ENCODE results near the gene SENP3. TPM values are rescaled to one million over a fixed set of nuclear protein-coding genes. Genes with fewer than 3 reads are reported as not detected.

Gene SENP3
- total RNA-seq, 2 donors from 2014 or later, result 71.5 to 82.3 TPM

DNA sequence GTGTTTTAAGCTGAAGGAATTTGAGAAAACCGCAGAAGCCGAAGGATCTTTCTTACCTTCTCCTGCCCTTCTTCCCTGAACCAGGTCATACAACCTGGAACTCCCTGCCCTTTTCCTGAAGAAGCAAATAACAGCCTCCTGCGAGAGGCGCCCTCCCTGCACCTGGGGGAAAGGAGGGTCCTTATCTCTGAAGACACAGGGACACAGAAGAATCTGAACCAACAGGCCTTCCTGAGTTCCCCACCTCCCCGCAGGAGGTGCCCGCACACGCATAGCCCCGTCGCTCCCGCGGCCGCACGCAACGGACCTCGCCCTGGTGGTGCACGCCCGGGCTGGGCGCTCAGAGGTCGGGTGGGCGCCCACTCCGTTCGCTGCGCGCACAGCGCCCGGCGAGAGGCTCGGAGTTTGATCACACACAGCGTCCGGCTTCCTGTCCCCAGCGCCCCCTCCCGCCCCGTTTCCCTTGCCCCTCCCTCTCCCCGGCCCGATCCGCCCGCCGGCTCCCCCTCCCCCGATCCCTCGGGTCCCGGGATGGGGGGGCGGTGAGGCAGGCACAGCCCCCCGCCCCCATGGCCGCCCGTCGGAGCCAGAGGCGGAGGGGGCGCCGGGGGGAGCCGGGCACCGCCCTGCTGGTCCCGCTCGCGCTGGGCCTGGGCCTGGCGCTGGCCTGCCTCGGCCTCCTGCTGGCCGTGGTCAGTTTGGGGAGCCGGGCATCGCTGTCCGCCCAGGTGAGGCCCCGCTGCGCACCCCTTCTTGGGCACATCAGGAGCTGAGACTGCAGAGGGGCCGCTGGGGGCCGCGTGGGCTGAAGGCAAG lies 12.9 kb upstream of the SENP3 start, which contains the start of gene TNFSF12:
Gene TNFSF12, plus strand, starts transcription at position 474 of the 816 bp plus-strand sequence. Its CDS starts 96 bp downstream, at position 570.
- H3K4me3 ChIP-seq (ENCODE audit: low read length), result peak within 1 kb of the TSS; percentile 84
- Mint-ChIP-seq H3K4me1 (peaks cover 3% of the 10 kb centered on the region), H3K4me3 (peak within 1 kb of the TSS; percentile 69), H3K27me3 (ENCODE audit: insufficient read depth) (peaks cover 15% of the 10 kb centered on the region), H3K27ac (no peak within 1 kb of the TSS), H3K9me3 (no peaks in the 10 kb centered on the region), H3K36me3 (ENCODE audit: low read depth) (no peaks in the 10 kb centered on the region)
- no peaks in the 10 kb centered on the region for H3K4me1 ChIP-seq (ENCODE audit: control insufficient read depth, insufficient read depth, low read length)
- TF ChIP-seq, protein P1, sequence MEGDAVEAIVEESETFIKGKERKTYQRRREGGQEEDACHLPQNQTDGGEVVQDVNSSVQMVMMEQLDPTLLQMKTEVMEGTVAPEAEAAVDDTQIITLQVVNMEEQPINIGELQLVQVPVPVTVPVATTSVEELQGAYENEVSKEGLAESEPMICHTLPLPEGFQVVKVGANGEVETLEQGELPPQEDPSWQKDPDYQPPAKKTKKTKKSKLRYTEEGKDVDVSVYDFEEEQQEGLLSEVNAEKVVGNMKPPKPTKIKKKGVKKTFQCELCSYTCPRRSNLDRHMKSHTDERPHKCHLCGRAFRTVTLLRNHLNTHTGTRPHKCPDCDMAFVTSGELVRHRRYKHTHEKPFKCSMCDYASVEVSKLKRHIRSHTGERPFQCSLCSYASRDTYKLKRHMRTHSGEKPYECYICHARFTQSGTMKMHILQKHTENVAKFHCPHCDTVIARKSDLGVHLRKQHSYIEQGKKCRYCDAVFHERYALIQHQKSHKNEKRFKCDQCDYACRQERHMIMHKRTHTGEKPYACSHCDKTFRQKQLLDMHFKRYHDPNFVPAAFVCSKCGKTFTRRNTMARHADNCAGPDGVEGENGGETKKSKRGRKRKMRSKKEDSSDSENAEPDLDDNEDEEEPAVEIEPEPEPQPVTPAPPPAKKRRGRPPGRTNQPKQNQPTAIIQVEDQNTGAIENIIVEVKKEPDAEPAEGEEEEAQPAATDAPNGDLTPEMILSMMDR (conservative IDR thresholded peaks at IDR 0.05), result peak; percentile 39
- peak; percentile 85 for DNase-seq
- no peaks in the 10 kb centered on the region for H3K27me3 ChIP-seq (ENCODE audit: control insufficient read depth, insufficient read depth, low read length, poor library complexity, severe bottlenecking)
- peak within 1 kb of the TSS; percentile 38 for H3K9ac ChIP-seq (ENCODE audit: extremely low read depth, low read length, poor library complexity, severe bottlenecking)
- 6 to 14% methylated on average over 17 to 63 of the region's 65 CpGs for WGBS, 2 experiments (ENCODE audit: insufficient coverage in 1 of 2, insufficient read length in 1 of 2)
- no peaks in the 10 kb centered on the region for H3K36me3 ChIP-seq (ENCODE audit: control insufficient read depth, insufficient read depth, low read length)
- H3K9me3 ChIP-seq (ENCODE audit: control insufficient read depth, low read length), result no peaks in the 10 kb centered on the region
- no peak within 1 kb of the TSS for H3K27ac ChIP-seq (ENCODE audit: low read depth, low read length)

DNA sequence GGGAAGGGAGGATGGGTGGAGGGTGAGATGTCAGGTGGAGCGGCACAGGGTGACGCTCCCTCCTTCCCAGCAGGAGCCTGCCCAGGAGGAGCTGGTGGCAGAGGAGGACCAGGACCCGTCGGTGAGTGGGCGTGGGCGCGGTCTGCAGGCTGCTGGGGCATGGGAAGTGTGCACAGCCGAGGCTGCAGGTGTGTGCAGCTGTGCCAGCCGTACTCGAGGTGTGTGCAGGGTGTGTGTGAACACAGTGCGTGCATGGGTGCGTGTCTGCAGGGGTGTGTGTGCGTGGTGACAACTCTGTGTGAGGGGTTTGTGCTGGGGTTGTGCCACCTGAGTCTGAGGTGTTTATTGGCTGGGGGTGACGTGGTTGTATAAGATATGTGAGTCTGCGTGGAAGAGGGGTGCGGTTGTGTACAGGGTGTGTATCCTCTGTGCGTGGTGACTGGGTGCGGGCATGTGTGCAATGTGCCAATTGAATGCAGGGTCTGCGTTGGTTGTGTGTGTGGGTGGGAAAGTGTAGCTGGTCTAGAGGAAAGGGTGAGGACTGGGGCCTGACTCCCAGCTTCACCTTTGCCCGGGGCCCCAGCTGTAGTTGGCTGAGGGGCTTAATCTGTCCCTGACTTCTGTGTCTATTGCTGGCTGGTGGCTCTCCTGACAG lies 12.2 kb upstream of the SENP3 start:
- no peaks in the 10 kb centered on the region for H3K9me3 ChIP-seq (ENCODE audit: control insufficient read depth, low read length)
- H3K4me1 ChIP-seq (ENCODE audit: control insufficient read depth, insufficient read depth, low read length), result no peaks in the 10 kb centered on the region
- Mint-ChIP-seq H3K4me1 (peaks cover 3% of the 10 kb centered on the region), H3K9me3 (no peaks in the 10 kb centered on the region), H3K4me3 (peak overlapping the region; percentile 69), H3K36me3 (ENCODE audit: low read depth) (no peaks in the 10 kb centered on the region), H3K27me3 (ENCODE audit: insufficient read depth) (peaks cover 10% of the 10 kb centered on the region), H3K27ac (no peak overlapping the region)
- no peaks in the 10 kb centered on the region for H3K36me3 ChIP-seq (ENCODE audit: control insufficient read depth, insufficient read depth, low read length)
- no peak overlapping the region for H3K27ac ChIP-seq (ENCODE audit: low read depth, low read length)
- no peak for DNase-seq
- 84 to 86% methylated on average over 9 to 20 of the region's 20 CpGs for WGBS, 2 experiments (ENCODE audit: insufficient coverage in 1 of 2, insufficient read length in 1 of 2)
- no peaks in the 10 kb centered on the region for H3K27me3 ChIP-seq (ENCODE audit: control insufficient read depth, insufficient read depth, low read length, poor library complexity, severe bottlenecking)
- no peak overlapping the region for H3K4me3 ChIP-seq (ENCODE audit: low read length)
- no peak overlapping the region for H3K9ac ChIP-seq (ENCODE audit: extremely low read depth, low read length, poor library complexity, severe bottlenecking)
- TF ChIP-seq, protein P1 (conservative IDR thresholded peaks at IDR 0.05), result no peak

DNA sequence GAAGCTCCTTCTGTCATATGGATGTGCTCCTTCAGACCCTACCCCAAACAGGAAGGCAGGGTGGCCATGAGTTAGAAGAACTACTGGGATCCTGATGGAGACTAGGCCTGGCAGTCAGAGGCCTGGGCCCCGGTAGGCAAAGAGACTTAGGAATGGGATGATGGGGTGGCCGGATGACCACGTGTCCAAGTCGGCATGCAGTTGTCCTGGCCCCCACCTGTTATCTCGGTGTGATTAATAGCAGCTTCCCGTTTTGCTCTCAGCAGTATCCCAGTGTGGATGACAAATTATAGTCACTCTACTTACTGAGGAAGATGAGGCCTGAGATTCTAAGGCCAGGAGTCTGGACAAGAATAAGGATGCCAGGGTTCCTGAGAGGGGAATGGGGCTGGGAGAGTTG lies 11.4 kb upstream of the SENP3 start:
- Histone ChIP-seq H3K9ac (ENCODE audit: extremely low read depth, low read length, poor library complexity, severe bottlenecking) (no peak overlapping the region), H3K9me3 (ENCODE audit: control insufficient read depth, low read length) (no peaks in the 10 kb centered on the region), H3K4me1 (ENCODE audit: control insufficient read depth, insufficient read depth, low read length) (no peaks in the 10 kb centered on the region), H3K27ac (ENCODE audit: low read depth, low read length) (no peak overlapping the region), H3K27me3 (ENCODE audit: control insufficient read depth, insufficient read depth, low read length, poor library complexity, severe bottlenecking) (no peaks in the 10 kb centered on the region), H3K4me3 (ENCODE audit: low read length) (no peak overlapping the region), H3K36me3 (ENCODE audit: control insufficient read depth, insufficient read depth, low read length) (no peaks in the 10 kb centered on the region)
- Mint-ChIP-seq H3K27ac (no peak overlapping the region), H3K4me1 (peaks cover 3% of the 10 kb centered on the region), H3K27me3 (ENCODE audit: insufficient read depth) (peaks cover 10% of the 10 kb centered on the region), H3K4me3 (no peak overlapping the region), H3K9me3 (no peaks in the 10 kb centered on the region), H3K36me3 (ENCODE audit: low read depth) (no peaks in the 10 kb centered on the region)
- 88 to 100% methylated on average over 4 to 6 of the region's 6 CpGs for WGBS, 2 experiments (ENCODE audit: insufficient coverage in 1 of 2, insufficient read length in 1 of 2)
- no peak for DNase-seq
- TF ChIP-seq, protein P1 (conservative IDR thresholded peaks at IDR 0.05), result no peak
